ACHN (cell line): Measurements from ENCODE around the gene CELSR3.

Experiments used
- DNase-seq: peaks from one replicate; pipeline ENCODE4 v3.0.0-alpha.2; 2015
- in situ Hi-C: cut with HindIII; loops from 2 replicates; pipeline ENCODE4 v1.10.0; 2017; ENCODE audit warnings: low sequenced_read_pairs, low pct_ligation_motif_present, low pct_unique_long_range_greater_than_20kb

CELSR3 gene

GRCh38 chr3:48689384-48689783 lies 26.7 kb upstream of the CELSR3 start:
- DNase-seq, result no peak
- in situ Hi-C loops, result no loop called here

GRCh38 chr3:48688737-48689075 lies 26.0 kb upstream of the CELSR3 start:
- DNase-seq, result no peak
- in situ Hi-C loops, result no loop called here

- no peak for DNase-seq
- in situ Hi-C loops, result no loop called here
Observed at GRCh38 chr3:48688032-48688736, 25.5 kb upstream of the CELSR3 start.

GRCh38 chr3:48687220-48687678 lies 24.6 kb upstream of the CELSR3 start:
- in situ Hi-C loops, result no loop called here
- DNase-seq, result no peak

GRCh38 chr3:48686538-48687219 lies 24.0 kb upstream of the CELSR3 start:
- DNase-seq, result no peak
- in situ Hi-C loops, result no loop called here

- DNase-seq, result peak; percentile 81
- in situ Hi-C loops, result no loop called here
Observed at GRCh38 chr3:48685603-48686511, 23.2 kb upstream of the CELSR3 start, which contains the start of gene NCKIPSD. TSS of gene NCKIPSD (minus strand) at chr3:48685915. CDS start at chr3:48685807, 108 bp downstream.

GRCh38 chr3:48685293-48685602 lies 22.6 kb upstream of the CELSR3 start:
- no peak for DNase-seq
- in situ Hi-C loops, result no loop called here

- in situ Hi-C loops, result no loop called here
- DNase-seq, result no peak
Observed at GRCh38 chr3:48684480-48685143, 21.9 kb upstream of the CELSR3 start.

- in situ Hi-C loops, result no loop called here
- no peak for DNase-seq
Observed at GRCh38 chr3:48684054-48684349, 21.3 kb upstream of the CELSR3 start.

GRCh38 chr3:48682786-48683185 lies 20.1 kb upstream of the CELSR3 start:
- no peak for DNase-seq
- in situ Hi-C loops, result no loop called here

- in situ Hi-C loops, result no loop called here
- DNase-seq, result no peak
Observed at GRCh38 chr3:48681974-48682610, 19.4 kb upstream of the CELSR3 start.

GRCh38 chr3:48681541-48681880 lies 18.8 kb upstream of the CELSR3 start:
- in situ Hi-C loops, result no loop called here
- no peak for DNase-seq

GRCh38 chr3:48680811-48681540 lies 18.3 kb upstream of the CELSR3 start:
- in situ Hi-C loops, result no loop called here

GRCh38 chr3:48679411-48680391 lies 17.0 kb upstream of the CELSR3 start:
- in situ Hi-C loops, result no loop called here
- no peak for DNase-seq

More at GRCh38 chr3:48680811-48681540, 18.3 kb upstream of the CELSR3 start:
- DNase-seq, result no peak

GRCh38 chr3:48678566-48679380 lies 16.1 kb upstream of the CELSR3 start:
- DNase-seq, result no peak
- in situ Hi-C loops, result no loop called here

- no peak for DNase-seq
- in situ Hi-C loops, result no loop called here
Observed at GRCh38 chr3:48678056-48678455, 15.4 kb upstream of the CELSR3 start.
